Body of pancreas (tissue), 4 donors: ENCODE measurements around the gene CD164.

Experiments used
- CTCF ChIP-seq, 7 experiments: fragments of 450-650 bp in 4 of 7; fragments of 200-600 bp in 3 of 7; sonication (generic) in 3 of 7; IDR thresholded peaks; one replicate each; pipeline ENCODE4 v1.5.1; 2016 to 2019; ENCODE audit warnings: antibody characterized with exemption in 7 of 7
- POLR2A ChIP-seq, 3 donors: fragments of 450-650 bp; IDR thresholded peaks; one replicate each; pipeline ENCODE4 v1.6.1; 2016; ENCODE audit warnings: antibody characterized with exemption in 3 of 3, mild to moderate bottlenecking in 2 of 3

- TF ChIP-seq CTCF (IDR thresholded peaks at IDR 0.05), result no peak
- TF ChIP-seq POLR2A (IDR thresholded peaks at IDR 0.05), result no peak
Observed at GRCh38 chr6:109325400-109325801, 56.9 kb downstream of the CD164 start.
